A549 (cell line): ENCODE data around the gene ASCL2.

ENCODE experiments used
- EP300 ChIP-seq, 2 experiments: fragments of >200 bp; sonication (Bioruptor Twin); formaldehyde crosslinking; IDR thresholded peaks; 2 replicates in 1 of 2; 3 replicates in 1 of 2; pipeline ENCODE4 v1.6.1; 2016 to 2017
- SMC3 ChIP-seq: fragments of >200 bp; sonication (Bioruptor Twin); formaldehyde crosslinking; IDR thresholded peaks from 3 replicates; pipeline ENCODE4 v1.6.1; 2018; ENCODE audit warnings: inconsistent platforms
- TF ChIP-seq, protein P1 (sequence below): fragments of >200 bp; sonication (Bioruptor Twin); formaldehyde crosslinking; IDR thresholded peaks from 3 replicates; pipeline ENCODE4 v1.5.1; 2016

DNA sequence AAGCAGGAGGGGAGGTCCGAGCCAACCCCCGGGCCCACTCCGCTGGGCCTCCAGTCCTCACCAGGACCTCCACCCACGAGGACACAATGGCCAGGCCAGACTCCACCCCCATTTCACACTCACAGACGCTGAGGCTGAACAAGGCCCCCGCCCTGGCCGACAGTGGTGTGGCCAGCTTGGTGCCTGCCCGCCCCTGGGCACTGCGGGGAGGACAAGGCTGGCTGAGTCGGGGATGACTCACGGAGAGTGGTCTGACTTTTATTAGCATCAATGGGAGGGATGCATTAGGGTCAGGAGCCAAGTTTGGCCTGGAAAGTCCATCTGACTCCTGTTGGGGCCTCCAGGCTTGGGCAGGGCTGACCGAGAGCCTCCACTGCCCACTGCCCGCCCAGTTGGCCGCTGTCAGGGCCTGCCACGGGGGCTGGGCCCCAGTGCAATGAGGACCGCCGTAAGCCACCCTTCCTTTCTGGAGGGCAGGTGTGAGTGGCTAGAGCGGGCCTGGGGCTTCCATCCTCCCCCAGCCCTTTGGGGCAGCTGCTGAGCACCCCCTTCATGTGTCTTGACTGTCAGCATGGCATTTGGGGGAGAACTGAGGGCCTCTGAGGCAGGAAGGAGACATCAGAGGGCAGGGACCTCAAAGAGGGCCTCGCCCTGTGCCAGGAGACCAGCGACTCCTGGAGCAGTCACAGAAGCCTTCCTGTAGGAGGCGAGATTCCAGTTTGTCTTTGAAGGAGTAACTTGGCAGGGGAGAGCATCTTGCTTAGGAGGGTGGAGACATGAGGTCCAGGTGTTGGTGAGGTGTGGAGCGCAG lies 42.0 kb upstream of the ASCL2 start:
- TF ChIP-seq SMC3 (no peak), EP300 (IDR thresholded peaks at IDR 0.05) (no peak)
- TF ChIP-seq, protein P1, sequence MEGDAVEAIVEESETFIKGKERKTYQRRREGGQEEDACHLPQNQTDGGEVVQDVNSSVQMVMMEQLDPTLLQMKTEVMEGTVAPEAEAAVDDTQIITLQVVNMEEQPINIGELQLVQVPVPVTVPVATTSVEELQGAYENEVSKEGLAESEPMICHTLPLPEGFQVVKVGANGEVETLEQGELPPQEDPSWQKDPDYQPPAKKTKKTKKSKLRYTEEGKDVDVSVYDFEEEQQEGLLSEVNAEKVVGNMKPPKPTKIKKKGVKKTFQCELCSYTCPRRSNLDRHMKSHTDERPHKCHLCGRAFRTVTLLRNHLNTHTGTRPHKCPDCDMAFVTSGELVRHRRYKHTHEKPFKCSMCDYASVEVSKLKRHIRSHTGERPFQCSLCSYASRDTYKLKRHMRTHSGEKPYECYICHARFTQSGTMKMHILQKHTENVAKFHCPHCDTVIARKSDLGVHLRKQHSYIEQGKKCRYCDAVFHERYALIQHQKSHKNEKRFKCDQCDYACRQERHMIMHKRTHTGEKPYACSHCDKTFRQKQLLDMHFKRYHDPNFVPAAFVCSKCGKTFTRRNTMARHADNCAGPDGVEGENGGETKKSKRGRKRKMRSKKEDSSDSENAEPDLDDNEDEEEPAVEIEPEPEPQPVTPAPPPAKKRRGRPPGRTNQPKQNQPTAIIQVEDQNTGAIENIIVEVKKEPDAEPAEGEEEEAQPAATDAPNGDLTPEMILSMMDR = no peak
